ENCODE results near the gene YES1.

YES1 gene

DNA sequence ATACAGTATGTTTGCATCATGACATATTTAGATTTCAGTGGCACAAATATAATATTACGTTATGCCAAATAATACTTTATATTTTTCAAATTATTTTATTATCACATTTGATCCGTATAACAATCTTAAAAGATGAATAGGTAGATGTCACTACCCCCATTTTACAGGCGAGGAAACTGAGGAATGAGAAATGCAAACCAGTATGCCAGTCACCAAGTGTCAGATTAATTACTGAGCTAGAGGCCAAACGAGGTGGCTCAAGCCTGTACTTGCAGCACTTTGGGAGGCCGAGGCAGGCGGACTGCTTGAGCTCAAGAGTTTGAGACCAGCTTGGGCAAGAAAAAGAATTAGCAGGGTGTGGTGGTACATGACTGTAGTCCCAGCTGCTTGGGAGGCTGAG is 17.4 kb upstream of the YES1 start:
- Histone ChIP-seq H3K9ac (peak overlapping the region in 7 of 11 experiments; percentile 36 to 80 (median 69); a peak in 12 of 22 replicates), H3K4me1 (peaks cover 22 to 37% (median 26%) of the 10 kb centered on the region in 10 experiments), H3K27me3 (no peaks in the 10 kb centered on the region), H3K36me3 (no peaks in the 10 kb centered on the region), H3K4me2 (peak overlapping the region; percentile 57 to 85 (median 78)), H3K4me3 (no peak overlapping the region), H4K20me1 (peaks cover 0 to 3% (median 0%) of the 10 kb centered on the region in 11 experiments; a peak in 1 of 22 replicates), H3K27ac (peak overlapping the region in 9 of 11 experiments; percentile 66 to 89 (median 76); a peak in 16 of 22 replicates), H3K9me3 (replicated peaks in 1 of 11) (no peaks in the 10 kb centered on the region)
- no peak for TF ChIP-seq Cebpa-rat (IDR thresholded peaks at IDR 0.05)

DNA sequence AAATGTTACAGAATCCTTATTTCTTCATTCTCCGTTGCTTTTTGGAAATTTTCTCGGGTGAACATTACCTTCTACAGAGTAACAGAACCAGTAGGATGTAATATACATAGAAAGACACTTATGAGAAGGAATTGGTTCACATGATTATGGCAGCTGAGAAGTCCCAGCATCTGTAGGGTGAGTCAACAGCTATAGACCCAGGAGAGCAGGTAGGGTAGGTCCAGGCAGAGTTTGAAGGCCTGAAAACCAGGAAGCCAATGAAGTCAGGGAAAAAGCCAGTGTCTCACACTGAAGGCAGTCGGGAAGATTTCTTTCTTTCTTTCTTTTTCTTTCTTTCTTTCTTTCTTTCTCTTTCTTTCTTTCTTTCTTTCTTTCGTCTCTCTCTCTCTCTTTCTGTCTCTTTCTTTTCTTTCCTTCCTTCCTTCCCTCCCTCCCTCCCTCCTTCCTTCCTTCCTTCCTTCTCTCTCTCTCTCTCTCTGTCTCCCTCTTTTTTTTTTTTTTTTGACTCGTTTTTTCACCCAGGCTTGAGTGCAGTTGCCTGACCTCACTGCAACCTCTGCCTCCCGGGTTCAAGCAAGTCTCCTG is 15.1 kb upstream of the YES1 start:
- Histone ChIP-seq H3K27me3 (peaks cover 0 to 8% (median 0%) of the 10 kb centered on the region in 11 experiments; a peak in 2 of 22 replicates), H3K4me3 (no peak overlapping the region), H3K4me1 (peaks cover 22 to 38% (median 27%) of the 10 kb centered on the region in 10 experiments), H3K36me3 (no peaks in the 10 kb centered on the region), H3K27ac (peak overlapping the region in 1 of 11 experiments; percentile 18; a peak in 1 of 22 replicates), H3K9ac (no peak overlapping the region), H4K20me1 (peaks cover 0 to 3% (median 0%) of the 10 kb centered on the region in 11 experiments; a peak in 1 of 22 replicates), H3K9me3 (replicated peaks in 1 of 11) (no peaks in the 10 kb centered on the region), H3K4me2 (no peak overlapping the region; a peak in 1 of 22 replicates)
- no peak for TF ChIP-seq Cebpa-rat (IDR thresholded peaks at IDR 0.05)

DNA sequence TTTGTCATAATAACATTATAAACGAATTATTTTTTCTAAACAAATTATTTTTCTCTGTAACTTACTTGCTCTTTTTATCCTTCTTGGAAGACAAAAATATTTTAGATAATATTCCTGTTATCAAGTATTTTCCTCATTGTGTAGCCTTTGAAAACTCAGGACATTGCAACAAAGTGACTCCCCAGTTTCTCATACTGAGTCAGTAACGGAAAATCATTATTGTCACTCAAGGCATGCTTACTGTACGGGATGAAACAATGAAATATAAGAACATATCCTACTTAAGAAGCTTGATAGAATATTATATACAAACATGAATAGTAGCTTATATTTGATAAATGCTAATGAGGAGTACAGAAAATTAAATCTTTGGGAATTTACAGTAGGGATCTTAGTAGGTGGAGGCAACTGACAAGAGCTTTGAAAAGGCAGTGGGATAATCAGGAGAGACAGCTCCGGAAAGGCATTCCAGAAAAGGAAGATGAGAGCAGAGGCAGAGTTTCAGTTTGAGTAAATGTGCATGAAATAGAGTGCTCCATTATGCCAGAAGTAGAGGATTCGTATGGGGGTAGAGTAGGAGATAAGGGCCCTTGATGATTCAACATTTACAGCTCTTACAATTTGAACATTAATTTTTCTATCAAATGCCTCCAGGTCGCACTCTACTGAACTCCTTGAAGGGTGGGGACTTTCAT is 14.0 kb upstream of the YES1 start:
- H3K4me2 ChIP-seq = peak overlapping the region in 2 of 11 experiments; percentile 16 to 39; a peak in 3 of 22 replicates
- no peak overlapping the region for H3K9ac ChIP-seq
- peaks cover 0 to 13% (median 0%) of the 10 kb centered on the region in 11 experiments; a peak in 4 of 22 replicates for H3K27me3 ChIP-seq
- H3K36me3 ChIP-seq = no peaks in the 10 kb centered on the region
- no peak for TF ChIP-seq Cebpa-rat (IDR thresholded peaks at IDR 0.05)
- no peaks in the 10 kb centered on the region for H3K9me3 ChIP-seq (replicated peaks in 1 of 11)
- H4K20me1 ChIP-seq = peaks cover 0 to 3% (median 0%) of the 10 kb centered on the region in 11 experiments; a peak in 1 of 22 replicates
- no peak overlapping the region for H3K4me3 ChIP-seq
- H3K4me1 ChIP-seq = peaks cover 15 to 30% (median 22%) of the 10 kb centered on the region in 10 experiments
- peak overlapping the region in 1 of 11 experiments; percentile 10; a peak in 1 of 22 replicates for H3K27ac ChIP-seq

DNA sequence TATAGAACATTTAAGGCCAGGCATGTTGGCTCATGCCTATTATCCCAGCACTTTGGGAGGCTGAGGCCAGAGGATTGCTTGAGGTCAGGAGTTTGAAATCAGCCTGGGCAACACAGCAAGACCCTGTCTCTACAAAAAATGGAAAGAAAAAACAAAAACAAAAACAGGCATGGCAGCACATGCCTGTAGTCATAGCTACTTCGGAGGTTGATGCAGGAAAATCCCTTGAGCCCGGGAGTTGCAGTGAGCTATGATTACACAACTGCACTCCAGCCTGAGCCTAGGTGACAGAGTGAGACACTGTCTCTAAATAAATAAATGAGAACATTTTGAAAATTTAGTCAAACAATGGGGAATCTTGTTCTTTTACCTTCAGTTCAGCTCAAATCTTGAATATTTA is 12.1 kb upstream of the YES1 start:
- Histone ChIP-seq H3K27ac (no peak overlapping the region), H3K9me3 (replicated peaks in 1 of 11) (no peaks in the 10 kb centered on the region), H3K36me3 (no peaks in the 10 kb centered on the region), H3K4me1 (peaks cover 0 to 22% (median 12%) of the 10 kb centered on the region in 10 experiments; a peak in 13 of 20 replicates), H3K27me3 (peaks cover 0 to 29% (median 0%) of the 10 kb centered on the region in 11 experiments; a peak in 4 of 22 replicates), H3K4me2 (peak overlapping the region in 4 of 11 experiments; percentile 21 to 37 (median 26); a peak in 6 of 22 replicates), H3K9ac (no peak overlapping the region), H3K4me3 (no peak overlapping the region), H4K20me1 (no peaks in the 10 kb centered on the region)
- TF ChIP-seq Cebpa-rat (IDR thresholded peaks at IDR 0.05) = peak in 1 of 11 experiments; percentile 48; a peak in 1 of 22 replicates

DNA sequence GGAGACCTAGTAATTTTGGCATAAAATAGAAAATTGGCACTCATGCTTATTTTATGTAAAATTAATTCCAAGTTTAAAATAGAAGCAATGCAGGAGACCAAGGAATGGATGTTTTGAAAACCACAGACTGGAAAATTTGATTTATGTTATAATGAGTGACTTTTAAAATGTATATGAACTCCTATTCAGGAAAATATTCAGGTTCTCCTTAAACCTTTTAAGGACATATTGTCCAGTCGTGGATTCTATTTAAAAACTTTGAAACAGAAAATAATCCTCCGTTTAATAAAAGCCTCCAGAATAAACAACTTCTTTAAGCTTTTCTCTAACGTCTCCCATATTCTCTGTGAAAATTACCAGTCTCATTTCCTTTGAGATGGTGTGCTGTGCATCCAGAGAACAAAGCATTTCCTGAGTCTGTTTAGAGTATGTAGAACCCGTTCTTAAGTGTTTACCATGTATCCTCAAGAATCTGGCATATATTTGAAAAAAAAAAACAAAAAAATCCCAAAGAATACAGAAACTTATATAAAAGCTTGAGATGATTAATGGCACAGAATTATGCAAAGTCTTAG is 8.6 kb upstream of the YES1 start:
- Histone ChIP-seq H3K27ac (no peak overlapping the region), H3K9me3 (replicated peaks in 1 of 11) (no peaks in the 10 kb centered on the region), H3K4me3 (no peak overlapping the region), H3K9ac (no peak overlapping the region), H3K4me1 (peaks cover under 1 to 25% (median 11%) of the 10 kb centered on the region in 10 experiments; a peak in 14 of 20 replicates), H3K36me3 (no peaks in the 10 kb centered on the region), H4K20me1 (no peaks in the 10 kb centered on the region; a peak in 1 of 22 replicates), H3K4me2 (peak overlapping the region in 5 of 11 experiments; percentile 7 to 50 (median 17); a peak in 5 of 22 replicates), H3K27me3 (peaks cover 0 to 64% (median 0%) of the 10 kb centered on the region in 11 experiments; a peak in 8 of 22 replicates)
- TF ChIP-seq Cebpa-rat (IDR thresholded peaks at IDR 0.05) = no peak

DNA sequence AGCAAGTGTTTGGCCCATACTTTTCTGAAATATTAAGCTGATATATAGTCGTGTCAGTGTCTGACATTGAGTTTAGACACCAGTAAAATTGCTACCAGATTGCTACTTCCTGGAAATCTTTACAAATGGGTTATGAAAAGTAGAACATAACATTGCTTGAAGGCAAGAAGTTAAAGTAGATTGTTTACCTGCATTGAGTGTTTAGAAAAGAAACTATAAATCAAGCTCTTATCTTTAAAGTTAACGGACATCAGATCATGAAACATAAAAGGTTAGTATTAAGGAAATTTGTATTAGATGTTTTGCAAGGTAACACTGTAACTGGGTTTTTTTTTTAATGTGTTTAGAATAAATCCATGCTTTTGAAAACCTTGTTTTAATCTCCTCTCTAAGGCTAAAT is 4.8 kb upstream of the YES1 start:
- Histone ChIP-seq H3K4me1 (peaks cover 24 to 51% (median 33%) of the 10 kb centered on the region in 10 experiments), H3K27ac (peak overlapping the region in 1 of 11 experiments; percentile 46; a peak in 1 of 22 replicates), H3K4me2 (0 out of 22 replicates have a peak overlapping the region, but pooled peaks of 1 of the 11 experiments have one; percentile 2), H4K20me1 (peaks cover 0 to 7% (median 0%) of the 10 kb centered on the region in 11 experiments; a peak in 5 of 22 replicates), H3K27me3 (peaks cover 0 to 78% (median 0%) of the 10 kb centered on the region in 11 experiments; a peak in 8 of 22 replicates), H3K36me3 (no peaks in the 10 kb centered on the region), H3K4me3 (no peak overlapping the region), H3K9ac (no peak overlapping the region), H3K9me3 (replicated peaks in 1 of 11) (no peaks in the 10 kb centered on the region)
- no peak for TF ChIP-seq Cebpa-rat (IDR thresholded peaks at IDR 0.05)

DNA sequence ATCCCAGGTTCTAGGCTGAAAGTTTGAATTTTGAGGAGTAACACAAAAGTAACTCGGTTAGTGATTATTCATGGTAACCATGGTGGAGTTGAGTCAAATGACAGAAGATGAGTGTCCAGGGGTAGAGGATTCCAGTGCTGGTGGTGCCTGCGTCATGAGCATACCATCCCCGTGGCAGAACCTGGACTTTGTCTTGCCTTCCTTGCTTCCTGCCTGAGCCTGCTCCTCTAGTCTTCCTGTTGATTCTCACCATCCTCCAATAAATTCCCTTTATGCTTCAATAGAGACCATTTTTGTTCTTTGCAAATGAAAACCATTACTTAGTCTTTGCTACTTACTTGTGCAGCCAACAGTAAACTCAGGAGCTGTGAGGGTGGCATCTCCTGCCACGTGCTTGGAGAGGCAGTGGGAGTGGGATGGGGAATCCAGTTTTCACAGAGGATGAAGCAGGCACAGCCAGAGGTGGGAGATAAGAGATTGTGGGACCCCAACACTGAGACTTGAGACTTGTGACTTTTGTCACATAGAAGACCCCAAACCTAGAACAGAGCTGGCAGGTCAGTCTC is 4.1 kb upstream of the YES1 start:
- Histone ChIP-seq H3K4me2 (peak overlapping the region in 7 of 11 experiments; percentile 2 to 82 (median 10); a peak in 6 of 22 replicates), H3K9ac (no peak overlapping the region)

DNA sequence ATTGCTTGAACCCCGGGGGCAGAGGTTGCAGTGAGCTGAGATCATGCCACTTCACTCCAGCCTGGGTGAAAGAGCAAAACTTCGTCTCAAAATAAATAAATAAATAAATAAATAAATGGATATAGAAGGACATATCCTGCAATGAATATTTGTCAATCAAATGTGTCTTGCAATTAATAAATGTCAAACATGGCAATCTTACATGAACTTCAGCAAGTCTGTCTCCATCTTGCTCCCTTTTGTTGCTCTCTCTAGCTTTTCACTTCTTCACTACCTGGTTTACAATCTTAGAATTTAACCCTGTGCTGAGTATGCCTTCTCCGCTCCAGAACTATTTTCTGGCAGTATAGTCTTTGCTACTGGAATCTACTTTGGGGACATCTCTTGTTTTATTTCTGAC is 3.3 kb upstream of the YES1 start:
- no peak overlapping the region for H3K4me3 ChIP-seq
- TF ChIP-seq Cebpa-rat (IDR thresholded peaks at IDR 0.05) = no peak
- H3K27me3 ChIP-seq = peaks cover 0 to 68% (median 0%) of the 10 kb centered on the region in 11 experiments; a peak in 8 of 22 replicates
- H3K9ac ChIP-seq = no peak overlapping the region
- peak overlapping the region in 1 of 11 experiments; percentile 46; a peak in 1 of 22 replicates for H3K27ac ChIP-seq
- peaks cover 23 to 46% (median 33%) of the 10 kb centered on the region in 10 experiments for H3K4me1 ChIP-seq
- H3K4me2 ChIP-seq = peak overlapping the region in 9 of 11 experiments; percentile 76 to 89 (median 82); a peak in 13 of 22 replicates
- no peaks in the 10 kb centered on the region for H3K36me3 ChIP-seq
- no peaks in the 10 kb centered on the region for H3K9me3 ChIP-seq (replicated peaks in 1 of 11)
- H4K20me1 ChIP-seq = peaks cover 4 to 16% (median 9%) of the 10 kb centered on the region in 11 experiments; a peak in 15 of 22 replicates

More for the DNA sequence above, 4.1 kb upstream of the YES1 start:
- Histone ChIP-seq H4K20me1 (peaks cover 0 to 8% (median under 1%) of the 10 kb centered on the region in 11 experiments; a peak in 9 of 22 replicates), H3K9me3 (replicated peaks in 1 of 11) (no peaks in the 10 kb centered on the region), H3K4me3 (no peak overlapping the region), H3K27me3 (peaks cover 0 to 71% (median 0%) of the 10 kb centered on the region in 11 experiments; a peak in 8 of 22 replicates), H3K36me3 (no peaks in the 10 kb centered on the region), H3K4me1 (peaks cover 24 to 50% (median 32%) of the 10 kb centered on the region in 10 experiments), H3K27ac (peak overlapping the region in 1 of 11 experiments; percentile 46; a peak in 1 of 22 replicates)
- no peak for TF ChIP-seq Cebpa-rat (IDR thresholded peaks at IDR 0.05)

Measured in BLaER1 treated with 17β-estradiol and CSF1 and Interleukin-3, amounts not matched to agents 10 nM and 100 nM (cell line).